ENCODE results near the gene PGGHG.

Gene PGGHG

GRCh38 chr11:276219-276618, 12.7 kb upstream of the PGGHG start:
- Histone ChIP-seq H3K27me3 (ENCODE audit: insufficient read depth, low read length) (no peaks in the 10 kb centered on the region), H2AFZ (ENCODE audit: low read depth, low read length) (no peak overlapping the region), H3K4me1 (ENCODE audit: insufficient read depth, low read length) (peaks cover 10% of the 10 kb centered on the region), H3K4me3 (ENCODE audit: low read length) (no peak overlapping the region), H3K9me3 (ENCODE audit: low read length) (peaks cover 2% of the 10 kb centered on the region), H3K36me3 (ENCODE audit: insufficient read depth, low read length) (no peaks in the 10 kb centered on the region)

DNA sequence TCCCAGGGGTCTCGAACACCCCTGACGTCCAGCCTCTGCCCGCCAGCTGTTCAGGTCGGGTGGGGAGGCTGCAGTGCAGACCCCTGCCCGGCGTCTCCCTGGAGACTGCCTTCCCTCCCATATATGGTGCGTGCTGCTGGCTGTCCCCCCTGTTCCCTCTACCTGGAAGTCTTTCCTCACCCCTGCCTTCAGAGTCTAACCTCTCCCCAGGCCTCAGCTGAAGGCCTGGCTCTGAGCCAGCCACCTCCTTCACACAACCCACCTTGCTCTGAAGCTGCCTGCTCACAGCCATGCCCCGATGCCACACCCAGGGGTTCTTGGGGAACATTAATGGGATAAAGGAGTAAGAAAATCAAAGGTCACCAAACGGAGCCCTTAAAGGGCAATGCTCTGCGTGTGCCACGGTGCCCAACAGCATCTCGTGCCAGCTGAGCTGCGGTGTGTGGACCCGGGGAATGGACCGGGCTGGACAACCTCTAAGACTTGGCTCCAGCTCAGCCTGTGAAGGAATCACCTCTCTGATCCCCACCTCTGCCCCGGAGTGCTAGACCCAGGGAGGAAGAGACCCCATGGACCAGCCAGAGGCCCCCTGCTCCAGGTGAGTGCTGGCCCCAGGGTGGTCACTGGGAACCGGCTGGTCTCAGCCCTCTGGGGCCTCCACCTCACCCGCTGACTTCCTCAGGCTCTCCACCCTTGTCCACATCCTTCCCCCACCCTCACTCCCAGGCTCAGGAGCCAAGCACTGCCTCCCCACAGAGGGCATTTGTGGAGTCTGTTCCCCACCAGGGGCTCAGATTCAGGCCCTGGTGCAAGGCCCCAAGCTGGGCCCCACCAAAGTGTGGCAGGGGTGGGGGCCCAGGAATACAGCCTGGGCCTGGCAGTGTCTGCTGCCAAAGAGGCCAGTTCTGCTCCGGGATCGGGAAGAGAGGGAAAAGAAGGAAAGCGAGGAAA, 10.7 kb upstream of the PGGHG start, which contains the start of gene NLRP6:
Gene NLRP6, plus strand, starts transcription at position 407 of the 951 bp plus-strand sequence. Its CDS starts 163 bp downstream, at position 570.
- no peak within 1 kb of the TSS for H2AFZ ChIP-seq (ENCODE audit: low read depth, low read length)
- H3K27me3 ChIP-seq (ENCODE audit: insufficient read depth, low read length) = no peaks in the 10 kb centered on the region
- peaks cover 10% of the 10 kb centered on the region for H3K4me1 ChIP-seq (ENCODE audit: insufficient read depth, low read length)
- no peaks in the 10 kb centered on the region for H3K36me3 ChIP-seq (ENCODE audit: insufficient read depth, low read length)
- no peak within 1 kb of the TSS for H3K4me3 ChIP-seq (ENCODE audit: low read length)
- peaks cover 2% of the 10 kb centered on the region for H3K9me3 ChIP-seq (ENCODE audit: low read length)

DNA sequence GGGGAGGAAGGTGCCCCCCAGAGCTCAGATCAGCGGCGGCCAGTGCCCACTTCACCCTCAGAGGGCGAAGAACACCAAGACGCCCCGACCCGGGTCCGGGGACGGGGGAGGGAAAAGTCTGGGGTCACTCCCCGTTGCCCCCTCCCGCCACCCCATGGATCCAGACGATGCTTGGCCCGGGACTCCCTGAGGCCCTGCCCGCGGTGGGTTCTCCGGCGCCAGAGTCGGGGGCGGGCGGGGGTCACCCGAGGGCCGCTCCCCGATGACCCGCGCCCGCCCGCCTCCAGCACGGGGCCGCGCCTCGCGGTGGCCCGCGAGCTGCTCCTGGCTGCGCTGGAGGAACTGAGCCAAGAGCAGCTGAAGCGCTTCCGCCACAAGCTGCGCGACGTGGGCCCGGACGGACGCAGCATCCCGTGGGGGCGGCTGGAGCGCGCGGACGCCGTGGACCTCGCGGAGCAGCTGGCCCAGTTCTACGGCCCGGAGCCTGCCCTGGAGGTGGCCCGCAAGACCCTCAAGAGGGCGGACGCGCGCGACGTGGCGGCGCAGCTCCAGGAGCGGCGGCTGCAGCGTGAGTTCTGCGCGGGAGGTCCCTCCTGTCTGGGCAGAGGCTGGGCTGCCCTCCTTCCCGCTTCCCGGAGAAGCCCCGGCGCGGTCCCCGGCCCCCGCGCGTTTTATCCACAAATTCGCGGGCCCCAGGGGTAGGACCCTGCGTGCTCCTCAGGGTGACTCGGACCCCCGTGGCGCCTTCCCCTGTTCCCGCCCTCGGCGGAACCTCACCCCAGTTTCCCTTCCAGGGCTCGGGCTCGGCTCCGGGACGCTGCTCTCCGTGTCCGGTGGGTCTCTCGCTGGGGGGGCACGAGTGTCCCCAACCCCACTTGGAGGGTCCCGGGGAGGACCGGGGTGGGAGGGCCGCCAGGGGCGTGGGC, 9.6 kb upstream of the PGGHG start:
- Histone ChIP-seq H3K36me3 (ENCODE audit: insufficient read depth, low read length) (no peaks in the 10 kb centered on the region), H3K4me3 (ENCODE audit: low read length) (no peak overlapping the region), H3K27me3 (ENCODE audit: insufficient read depth, low read length) (no peaks in the 10 kb centered on the region), H2AFZ (ENCODE audit: low read depth, low read length) (no peak overlapping the region), H3K4me1 (ENCODE audit: insufficient read depth, low read length) (peaks cover 10% of the 10 kb centered on the region), H3K9me3 (ENCODE audit: low read length) (peaks cover 2% of the 10 kb centered on the region)

DNA sequence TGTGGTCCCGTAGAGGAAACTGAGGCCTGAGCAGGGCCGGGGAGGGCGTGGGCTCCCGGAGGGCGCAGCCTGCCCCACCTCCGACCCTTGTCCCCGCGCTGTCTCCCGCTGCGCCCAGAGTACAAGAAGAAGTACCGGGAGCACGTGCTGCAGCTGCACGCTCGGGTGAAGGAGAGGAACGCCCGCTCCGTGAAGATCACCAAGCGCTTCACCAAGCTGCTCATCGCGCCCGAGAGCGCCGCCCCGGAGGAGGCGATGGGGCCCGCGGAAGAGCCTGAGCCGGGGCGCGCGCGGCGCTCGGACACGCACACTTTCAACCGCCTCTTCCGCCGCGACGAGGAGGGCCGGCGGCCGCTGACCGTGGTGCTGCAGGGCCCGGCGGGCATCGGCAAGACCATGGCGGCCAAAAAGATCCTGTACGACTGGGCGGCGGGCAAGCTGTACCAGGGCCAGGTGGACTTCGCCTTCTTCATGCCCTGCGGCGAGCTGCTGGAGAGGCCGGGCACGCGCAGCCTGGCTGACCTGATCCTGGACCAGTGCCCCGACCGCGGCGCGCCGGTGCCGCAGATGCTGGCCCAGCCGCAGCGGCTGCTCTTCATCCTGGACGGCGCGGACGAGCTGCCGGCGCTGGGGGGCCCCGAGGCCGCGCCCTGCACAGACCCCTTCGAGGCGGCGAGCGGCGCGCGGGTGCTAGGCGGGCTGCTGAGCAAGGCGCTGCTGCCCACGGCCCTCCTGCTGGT, 8.8 kb upstream of the PGGHG start:
- Histone ChIP-seq H2AFZ (ENCODE audit: low read depth, low read length) (no peak overlapping the region), H3K36me3 (ENCODE audit: insufficient read depth, low read length) (no peaks in the 10 kb centered on the region), H3K4me3 (ENCODE audit: low read length) (no peak overlapping the region), H3K9me3 (ENCODE audit: low read length) (peaks cover 2% of the 10 kb centered on the region), H3K27me3 (ENCODE audit: insufficient read depth, low read length) (no peaks in the 10 kb centered on the region), H3K4me1 (ENCODE audit: insufficient read depth, low read length) (peaks cover 10% of the 10 kb centered on the region)

DNA sequence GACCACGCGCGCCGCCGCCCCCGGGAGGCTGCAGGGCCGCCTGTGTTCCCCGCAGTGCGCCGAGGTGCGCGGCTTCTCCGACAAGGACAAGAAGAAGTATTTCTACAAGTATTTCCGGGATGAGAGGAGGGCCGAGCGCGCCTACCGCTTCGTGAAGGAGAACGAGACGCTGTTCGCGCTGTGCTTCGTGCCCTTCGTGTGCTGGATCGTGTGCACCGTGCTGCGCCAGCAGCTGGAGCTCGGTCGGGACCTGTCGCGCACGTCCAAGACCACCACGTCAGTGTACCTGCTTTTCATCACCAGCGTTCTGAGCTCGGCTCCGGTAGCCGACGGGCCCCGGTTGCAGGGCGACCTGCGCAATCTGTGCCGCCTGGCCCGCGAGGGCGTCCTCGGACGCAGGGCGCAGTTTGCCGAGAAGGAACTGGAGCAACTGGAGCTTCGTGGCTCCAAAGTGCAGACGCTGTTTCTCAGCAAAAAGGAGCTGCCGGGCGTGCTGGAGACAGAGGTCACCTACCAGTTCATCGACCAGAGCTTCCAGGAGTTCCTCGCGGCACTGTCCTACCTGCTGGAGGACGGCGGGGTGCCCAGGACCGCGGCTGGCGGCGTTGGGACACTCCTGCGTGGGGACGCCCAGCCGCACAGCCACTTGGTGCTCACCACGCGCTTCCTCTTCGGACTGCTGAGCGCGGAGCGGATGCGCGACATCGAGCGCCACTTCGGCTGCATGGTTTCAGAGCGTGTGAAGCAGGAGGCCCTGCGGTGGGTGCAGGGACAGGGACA, 8.0 kb upstream of the PGGHG start:
- Histone ChIP-seq H3K4me1 (ENCODE audit: insufficient read depth, low read length) (peaks cover 10% of the 10 kb centered on the region), H2AFZ (ENCODE audit: low read depth, low read length) (no peak overlapping the region), H3K9me3 (ENCODE audit: low read length) (peaks cover 2% of the 10 kb centered on the region), H3K4me3 (ENCODE audit: low read length) (no peak overlapping the region), H3K36me3 (ENCODE audit: insufficient read depth, low read length) (no peaks in the 10 kb centered on the region), H3K27me3 (ENCODE audit: insufficient read depth, low read length) (no peaks in the 10 kb centered on the region)

GRCh38 chr11:281486-282161, 7.3 kb upstream of the PGGHG start:
- no peak overlapping the region for H3K4me3 ChIP-seq (ENCODE audit: low read length)
- H3K4me1 ChIP-seq (ENCODE audit: insufficient read depth, low read length) = peaks cover 10% of the 10 kb centered on the region
- no peak overlapping the region for H2AFZ ChIP-seq (ENCODE audit: low read depth, low read length)
- H3K27me3 ChIP-seq (ENCODE audit: insufficient read depth, low read length) = no peaks in the 10 kb centered on the region
- H3K36me3 ChIP-seq (ENCODE audit: insufficient read depth, low read length) = no peaks in the 10 kb centered on the region
- H3K9me3 ChIP-seq (ENCODE audit: low read length) = peaks cover 2% of the 10 kb centered on the region

DNA sequence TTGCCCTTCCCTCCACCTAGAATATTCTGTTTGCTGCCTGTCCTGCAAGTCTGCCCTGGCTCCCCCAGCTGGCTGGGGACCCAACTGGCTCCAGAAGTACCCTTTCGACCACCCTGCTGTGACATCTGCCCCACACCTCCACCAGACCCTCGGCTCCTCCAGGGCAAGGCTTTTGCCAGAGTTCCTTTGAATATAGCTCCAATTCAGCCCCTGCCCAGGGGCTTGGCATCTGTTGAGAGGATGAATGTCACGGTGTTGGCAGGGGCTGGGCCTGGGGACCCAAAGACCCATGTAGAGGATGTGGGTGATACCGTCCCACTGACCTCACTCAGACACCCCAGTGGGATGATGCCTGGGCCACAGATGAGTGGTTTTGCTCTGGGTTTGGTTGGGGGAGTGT, 6.8 kb upstream of the PGGHG start:
- no peaks in the 10 kb centered on the region for H3K36me3 ChIP-seq (ENCODE audit: insufficient read depth, low read length)
- H3K4me1 ChIP-seq (ENCODE audit: insufficient read depth, low read length) = peaks cover 10% of the 10 kb centered on the region
- H3K27me3 ChIP-seq (ENCODE audit: insufficient read depth, low read length) = no peaks in the 10 kb centered on the region
- H3K9me3 ChIP-seq (ENCODE audit: low read length) = no peaks in the 10 kb centered on the region
- H2AFZ ChIP-seq (ENCODE audit: low read depth, low read length) = no peak overlapping the region
- H3K4me3 ChIP-seq (ENCODE audit: low read length) = no peak overlapping the region

- Histone ChIP-seq H3K27me3 (ENCODE audit: insufficient read depth, low read length) (no peaks in the 10 kb centered on the region), H3K4me1 (ENCODE audit: insufficient read depth, low read length) (peaks cover 5% of the 10 kb centered on the region), H3K9me3 (ENCODE audit: low read length) (no peaks in the 10 kb centered on the region), H3K36me3 (ENCODE audit: insufficient read depth, low read length) (no peaks in the 10 kb centered on the region), H2AFZ (ENCODE audit: low read depth, low read length) (no peak overlapping the region), H3K4me3 (ENCODE audit: low read length) (no peak overlapping the region)
Observed at GRCh38 chr11:282630-283360, 6.1 kb upstream of the PGGHG start.

DNA sequence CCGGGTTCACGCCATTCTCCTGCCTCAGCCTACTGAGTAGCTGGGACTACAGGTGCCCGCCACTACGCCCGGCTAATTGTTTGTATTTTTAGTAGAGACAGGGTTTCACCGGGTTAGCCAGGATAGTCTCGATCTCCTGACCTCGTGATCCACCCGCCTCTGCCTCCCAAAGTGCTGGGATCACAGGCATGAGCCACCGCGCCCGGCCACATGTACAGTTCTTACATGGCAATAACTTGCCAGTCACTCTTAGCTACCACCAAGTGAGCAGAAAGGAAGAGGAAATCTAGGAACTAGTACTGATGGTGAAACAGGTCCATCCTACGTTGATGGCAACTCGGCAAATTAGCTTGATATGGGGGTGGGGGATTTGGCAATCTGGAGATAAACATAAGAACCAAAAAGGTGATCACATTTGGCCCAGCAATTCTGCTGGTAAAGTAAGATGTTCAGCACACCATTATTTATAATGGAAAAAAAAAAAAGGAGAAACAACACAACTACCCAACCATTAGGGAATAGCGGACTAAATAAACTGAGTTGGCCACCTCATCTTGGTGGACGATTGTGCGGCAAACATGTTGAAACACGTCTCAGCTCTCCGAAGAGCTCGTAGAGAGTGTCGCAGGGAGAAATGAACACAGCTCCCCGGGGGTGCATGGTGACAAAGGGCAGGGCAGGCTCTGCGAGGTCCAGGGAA, 5.4 kb upstream of the PGGHG start:
- H3K4me3 ChIP-seq (ENCODE audit: low read length) = no peak overlapping the region
- H3K27me3 ChIP-seq (ENCODE audit: insufficient read depth, low read length) = no peaks in the 10 kb centered on the region
- no peak overlapping the region for H2AFZ ChIP-seq (ENCODE audit: low read depth, low read length)
- no peaks in the 10 kb centered on the region for H3K36me3 ChIP-seq (ENCODE audit: insufficient read depth, low read length)
- no peaks in the 10 kb centered on the region for H3K9me3 ChIP-seq (ENCODE audit: low read length)
- peaks cover 7% of the 10 kb centered on the region for H3K4me1 ChIP-seq (ENCODE audit: insufficient read depth, low read length)

DNA sequence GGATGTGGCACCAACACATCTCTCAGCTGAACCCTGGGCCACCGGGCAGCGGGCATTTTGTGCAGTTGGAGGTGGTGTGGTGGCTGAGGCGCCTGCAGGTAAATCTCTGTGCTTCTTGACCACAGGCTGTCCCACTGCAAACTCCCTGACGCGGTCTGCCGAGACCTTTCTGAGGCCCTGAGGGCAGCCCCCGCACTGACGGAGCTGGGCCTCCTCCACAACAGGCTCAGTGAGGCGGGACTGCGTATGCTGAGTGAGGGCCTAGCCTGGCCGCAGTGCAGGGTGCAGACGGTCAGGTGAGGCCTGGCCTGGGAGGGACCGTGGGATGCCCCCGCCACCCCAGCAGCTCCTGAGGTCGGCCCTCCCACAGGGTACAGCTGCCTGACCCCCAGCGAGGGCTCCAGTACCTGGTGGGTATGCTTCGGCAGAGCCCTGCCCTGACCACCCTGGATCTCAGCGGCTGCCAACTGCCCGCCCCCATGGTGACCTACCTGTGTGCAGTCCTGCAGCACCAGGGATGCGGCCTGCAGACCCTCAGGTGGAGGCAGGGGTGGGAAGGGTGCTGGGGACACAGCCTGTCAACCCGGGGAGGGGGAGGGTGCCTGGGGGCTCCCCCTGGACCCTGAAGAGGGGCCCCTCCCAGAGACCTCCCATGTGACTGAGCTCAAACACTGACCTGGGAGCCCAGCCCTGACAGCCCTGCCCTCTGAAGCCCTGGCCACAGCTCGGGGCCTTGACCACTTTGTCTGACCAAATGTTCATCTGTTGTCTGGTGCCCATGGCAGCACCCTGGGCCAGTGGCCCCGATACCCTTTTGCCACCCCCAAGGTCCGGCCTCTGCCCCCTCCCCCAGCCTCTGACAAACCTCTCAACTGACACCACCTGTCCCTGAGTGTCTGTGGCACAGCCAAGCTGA, 4.6 kb upstream of the PGGHG start:
- Histone ChIP-seq H3K4me1 (ENCODE audit: insufficient read depth, low read length) (peaks cover 8% of the 10 kb centered on the region), H3K27me3 (ENCODE audit: insufficient read depth, low read length) (no peaks in the 10 kb centered on the region), H2AFZ (ENCODE audit: low read depth, low read length) (no peak overlapping the region), H3K9me3 (ENCODE audit: low read length) (no peaks in the 10 kb centered on the region), H3K36me3 (ENCODE audit: insufficient read depth, low read length) (no peaks in the 10 kb centered on the region), H3K4me3 (ENCODE audit: low read length) (no peak overlapping the region)

Measured in neuron (in vitro differentiated cells).